GM12864 (cell line): ENCODE measurements around the gene ACTA2.

Experiments used
- DNase-seq: peaks from one replicate; pipeline ENCODE4 v3.0.0-alpha.2; 2011; ENCODE audit warnings: low read depth
- H3K4me3 ChIP-seq: 2 replicates; pipeline ENCODE4 v1.5.1; 2011; ENCODE audit warnings: mild to moderate bottlenecking, low read depth, low read length, control low read depth
- CTCF ChIP-seq: IDR thresholded peaks from 2 replicates; pipeline ENCODE4 v1.5.1; 2011; ENCODE audit warnings: low read depth, mild to moderate bottlenecking, moderate library complexity, low read length, control low read depth, inconsistent platforms; ENCODE audit errors: missing control alignments

Gene ACTA2

GRCh38 chr10:88946200-88946599 is 6.4 kb downstream of the ACTA2 start:
- no peak overlapping the region for H3K4me3 ChIP-seq
- no peak for TF ChIP-seq CTCF
- DNase-seq, result no peak

- TF ChIP-seq CTCF, result no peak
- H3K4me3 ChIP-seq, result no peak overlapping the region
- no peak for DNase-seq
Measured at GRCh38 chr10:88944813-88945212, 7.8 kb downstream of the ACTA2 start.

GRCh38 chr10:88943778-88944177 is 8.8 kb downstream of the ACTA2 start:
- DNase-seq, result no peak
- no peak for TF ChIP-seq CTCF
- H3K4me3 ChIP-seq, result no peak overlapping the region

- no peak for DNase-seq
- TF ChIP-seq CTCF, result no peak
- H3K4me3 ChIP-seq, result no peak overlapping the region
Measured at GRCh38 chr10:88941026-88941425, 11.5 kb downstream of the ACTA2 start.

- no peak for DNase-seq
- no peak overlapping the region for H3K4me3 ChIP-seq
- no peak for TF ChIP-seq CTCF
Measured at GRCh38 chr10:88938938-88939337, 13.6 kb downstream of the ACTA2 start.

GRCh38 chr10:88938039-88938438 is 14.5 kb downstream of the ACTA2 start:
- no peak for TF ChIP-seq CTCF
- H3K4me3 ChIP-seq, result no peak overlapping the region
- DNase-seq, result no peak

GRCh38 chr10:88936656-88937055 is 15.9 kb downstream of the ACTA2 start:
- no peak for DNase-seq
- no peak for TF ChIP-seq CTCF
- no peak overlapping the region for H3K4me3 ChIP-seq
